Activated CD4-positive, CD25-positive, alpha-beta regulatory T cell (primary cell): ENCODE data around the gene JPT1.

ENCODE experiments used
- DNase-seq, 4 experiments: peaks; one replicate each; lab custom pipeline; 2025; lab: John Stamatoyannopoulos, UW

Gene JPT1

DNA sequence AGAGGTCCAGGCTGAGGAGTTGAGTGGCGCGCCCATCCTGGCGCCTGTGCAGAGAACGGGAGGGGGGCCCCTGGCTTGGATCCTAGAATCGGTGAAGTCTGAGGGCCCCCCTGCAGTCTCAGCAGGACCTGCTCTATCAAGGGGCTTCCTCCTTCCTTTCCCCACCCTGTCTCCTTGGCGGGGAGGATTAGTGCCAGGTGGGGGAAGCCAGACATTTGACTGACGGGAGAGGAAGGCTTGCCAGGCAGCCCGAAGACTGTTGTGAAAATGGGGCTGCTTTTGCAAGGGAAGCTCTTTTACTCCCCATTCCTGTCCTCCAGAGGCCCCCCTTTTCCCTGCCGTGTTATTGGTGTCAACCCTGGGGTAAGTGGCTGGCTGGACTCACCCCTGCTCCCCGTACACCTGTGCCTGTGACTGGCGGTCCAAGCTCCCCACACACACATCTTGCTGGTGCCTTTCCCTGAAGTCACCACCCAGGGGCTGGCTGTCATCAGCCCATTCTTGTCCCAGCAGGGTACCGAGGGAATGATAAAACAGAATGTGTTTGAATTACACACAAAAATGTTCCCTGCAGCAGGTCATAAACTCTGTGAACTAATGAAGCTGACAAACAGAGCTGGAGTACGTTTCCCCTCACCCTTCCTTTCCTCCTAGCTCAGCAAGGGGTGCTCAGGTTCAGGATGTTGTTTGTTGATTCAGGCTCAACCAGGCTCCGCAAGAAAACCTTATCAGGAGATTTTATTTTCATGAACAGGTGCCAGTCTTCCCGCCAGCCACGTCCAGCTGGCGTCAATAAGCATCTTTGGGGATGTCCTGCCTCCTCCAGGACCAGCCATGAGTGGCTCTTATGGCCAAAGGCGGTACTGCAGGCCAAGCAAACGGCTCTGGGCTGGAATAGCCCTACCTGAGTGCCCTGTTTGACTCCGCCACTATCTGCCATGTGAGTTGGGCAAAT, 48.9 kb downstream of the JPT1 start:
- DNase-seq, result no peak

GRCh38 chr17:75103601-75104554, 50.4 kb downstream of the JPT1 start:
- DNase-seq, result no peak

DNA sequence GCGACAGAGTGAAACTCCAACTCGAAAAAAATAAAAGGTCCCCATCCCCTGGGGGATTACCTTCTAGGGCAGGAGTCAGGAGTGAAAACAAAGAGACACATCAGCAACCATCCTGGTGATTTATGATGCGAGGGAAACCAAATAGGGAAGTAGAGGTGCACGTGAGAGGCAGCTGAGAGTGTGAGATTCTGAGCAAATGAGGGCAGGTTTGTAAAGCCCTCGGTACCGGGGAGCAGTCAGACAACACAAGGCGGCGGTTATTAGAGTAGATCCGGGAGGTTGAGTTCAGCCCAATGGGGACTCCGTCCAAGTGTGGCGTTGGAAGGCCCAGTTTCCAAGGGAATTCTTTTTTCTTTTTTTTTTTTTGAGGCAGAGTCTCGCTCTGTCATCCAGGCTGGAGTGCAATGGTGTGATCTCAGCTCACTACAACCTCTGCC, 51.9 kb downstream of the JPT1 start:
- no peak for DNase-seq

DNA sequence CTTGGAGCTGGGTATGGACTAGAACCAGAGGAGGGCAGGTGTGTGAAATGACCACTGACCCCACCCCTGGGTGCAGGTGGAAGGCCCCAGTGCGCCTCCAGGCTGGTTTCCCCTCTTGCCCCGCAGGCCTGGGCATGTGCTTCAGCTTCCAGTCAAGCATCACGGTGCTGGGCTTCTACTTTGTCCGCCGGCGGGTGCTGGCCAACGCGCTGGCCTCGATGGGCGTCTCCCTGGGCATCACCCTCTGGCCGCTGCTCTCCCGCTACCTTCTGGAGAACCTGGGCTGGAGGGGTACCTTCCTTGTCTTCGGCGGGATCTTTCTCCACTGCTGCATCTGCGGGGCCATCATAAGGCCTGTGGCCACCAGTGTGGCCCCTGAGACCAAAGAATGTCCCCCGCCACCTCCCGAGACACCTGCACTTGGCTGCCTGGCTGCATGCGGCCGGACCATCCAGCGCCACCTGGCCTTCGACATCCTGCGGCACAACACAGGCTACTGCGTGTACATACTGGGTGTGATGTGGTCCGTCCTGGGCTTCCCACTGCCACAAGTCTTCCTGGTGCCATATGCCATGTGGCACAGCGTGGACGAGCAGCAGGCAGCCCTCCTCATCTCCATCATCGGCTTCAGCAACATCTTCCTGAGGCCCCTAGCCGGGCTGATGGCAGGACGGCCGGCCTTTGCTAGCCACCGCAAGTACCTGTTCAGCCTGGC, 54.3 kb downstream of the JPT1 start:
- no peak for DNase-seq

GRCh38 chr17:75098861-75099260, 55.5 kb downstream of the JPT1 start:
- DNase-seq, result no peak

DNA sequence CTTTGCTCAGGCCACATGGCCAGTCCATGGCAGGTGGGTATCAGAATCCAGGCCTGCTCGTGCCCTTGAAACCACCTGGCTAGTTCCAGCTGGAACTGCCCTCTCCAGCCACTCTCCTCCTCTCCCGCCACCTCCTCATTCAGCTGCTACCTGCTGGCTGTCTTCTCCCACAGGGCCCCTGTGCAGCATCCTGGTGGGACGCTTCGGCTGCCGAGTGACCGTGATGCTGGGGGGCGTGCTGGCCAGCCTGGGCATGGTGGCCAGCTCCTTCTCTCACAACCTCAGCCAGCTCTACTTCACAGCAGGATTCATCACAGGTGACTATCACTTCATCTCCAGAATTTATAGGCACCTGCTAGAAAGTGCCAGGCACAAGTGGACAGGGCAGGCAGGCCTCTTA, 56.4 kb downstream of the JPT1 start:
- DNase-seq, result no peak

- no peak for DNase-seq
Observed at GRCh38 chr17:75096082-75096625, 58.2 kb downstream of the JPT1 start.

DNA sequence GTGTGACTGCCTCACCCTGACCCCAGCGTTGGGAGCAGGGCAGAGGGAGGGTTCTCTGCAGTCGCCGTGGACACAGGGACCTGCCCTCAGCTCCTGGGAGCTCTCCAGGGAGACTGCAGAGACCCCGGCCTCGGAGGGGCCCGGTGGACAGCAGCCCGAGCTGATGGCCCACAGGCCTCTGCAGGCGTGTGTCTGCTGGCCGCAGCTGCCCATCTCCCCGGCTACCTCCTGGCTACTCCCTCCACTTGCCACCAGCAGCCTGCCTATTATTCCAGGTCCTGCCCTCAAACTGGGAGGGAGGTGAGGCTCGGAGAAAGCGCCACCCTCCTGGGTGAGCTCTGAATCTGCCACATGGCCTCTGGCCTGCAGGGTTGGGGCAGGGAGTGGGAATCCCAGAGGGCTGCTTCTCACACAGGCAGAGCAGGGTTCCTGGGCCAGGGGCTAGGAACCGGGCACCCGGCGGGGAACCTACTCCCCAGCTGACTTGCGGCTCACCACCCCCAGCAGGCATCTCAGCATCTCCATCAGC, 59.4 kb downstream of the JPT1 start:
- DNase-seq, result no peak

DNA sequence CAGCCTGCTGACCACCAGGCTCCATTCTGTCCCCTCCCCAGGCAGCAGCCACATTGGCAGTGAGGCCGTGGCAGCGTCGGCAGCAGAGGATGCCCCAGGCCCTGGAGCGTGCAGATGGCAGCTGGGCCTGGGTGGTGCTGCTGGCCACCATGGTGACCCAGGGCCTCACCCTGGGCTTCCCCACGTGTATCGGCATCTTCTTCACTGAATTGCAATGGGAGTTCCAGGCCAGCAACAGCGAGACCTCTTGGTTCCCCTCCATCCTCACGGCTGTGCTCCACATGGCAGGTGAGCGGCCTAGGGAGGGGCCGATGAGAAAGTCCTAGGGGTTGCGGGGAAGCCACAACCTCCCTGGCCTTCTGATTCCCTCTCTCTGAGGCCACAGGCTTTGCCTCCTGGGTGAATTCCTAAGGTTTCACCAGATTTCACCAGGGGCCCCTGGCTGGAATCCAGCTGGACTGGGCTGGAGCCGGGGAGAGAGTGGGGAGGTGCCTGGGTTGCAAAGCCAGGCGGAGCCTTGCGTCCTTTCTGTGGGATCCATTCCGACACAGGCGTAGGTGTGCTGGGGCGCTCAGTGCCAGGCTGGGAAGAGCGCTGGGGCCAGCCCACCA, 60.7 kb downstream of the JPT1 start:
- no peak for DNase-seq

DNA sequence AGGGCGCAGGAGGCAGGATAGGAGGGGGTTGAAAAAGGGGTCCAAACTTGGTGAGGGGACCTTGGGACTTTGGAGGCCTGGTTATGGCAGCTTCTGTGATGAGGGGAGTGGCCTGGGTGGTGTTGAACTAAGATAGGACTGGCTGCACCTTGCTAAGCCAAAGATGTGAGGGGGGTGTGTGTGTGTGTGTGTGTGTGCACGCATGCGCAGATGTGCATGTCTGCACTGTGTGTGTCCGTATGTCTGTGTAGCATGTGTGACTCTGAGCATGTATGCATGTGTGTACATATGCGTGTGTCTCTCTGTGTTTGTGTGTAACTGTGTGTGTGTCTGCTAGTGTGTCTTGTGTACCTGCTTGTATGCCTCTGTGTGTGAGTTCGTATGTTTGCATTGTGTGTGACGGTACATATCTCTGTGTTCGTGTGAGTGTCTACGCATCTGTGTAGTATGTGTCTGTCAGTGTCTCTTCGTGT, 62.4 kb downstream of the JPT1 start:
- DNase-seq, result no peak

- DNase-seq, result no peak
Observed at GRCh38 chr17:75090871-75091854, 63.1 kb downstream of the JPT1 start.

GRCh38 chr17:75088465-75089417, 65.6 kb downstream of the JPT1 start:
- DNase-seq, result no peak

DNA sequence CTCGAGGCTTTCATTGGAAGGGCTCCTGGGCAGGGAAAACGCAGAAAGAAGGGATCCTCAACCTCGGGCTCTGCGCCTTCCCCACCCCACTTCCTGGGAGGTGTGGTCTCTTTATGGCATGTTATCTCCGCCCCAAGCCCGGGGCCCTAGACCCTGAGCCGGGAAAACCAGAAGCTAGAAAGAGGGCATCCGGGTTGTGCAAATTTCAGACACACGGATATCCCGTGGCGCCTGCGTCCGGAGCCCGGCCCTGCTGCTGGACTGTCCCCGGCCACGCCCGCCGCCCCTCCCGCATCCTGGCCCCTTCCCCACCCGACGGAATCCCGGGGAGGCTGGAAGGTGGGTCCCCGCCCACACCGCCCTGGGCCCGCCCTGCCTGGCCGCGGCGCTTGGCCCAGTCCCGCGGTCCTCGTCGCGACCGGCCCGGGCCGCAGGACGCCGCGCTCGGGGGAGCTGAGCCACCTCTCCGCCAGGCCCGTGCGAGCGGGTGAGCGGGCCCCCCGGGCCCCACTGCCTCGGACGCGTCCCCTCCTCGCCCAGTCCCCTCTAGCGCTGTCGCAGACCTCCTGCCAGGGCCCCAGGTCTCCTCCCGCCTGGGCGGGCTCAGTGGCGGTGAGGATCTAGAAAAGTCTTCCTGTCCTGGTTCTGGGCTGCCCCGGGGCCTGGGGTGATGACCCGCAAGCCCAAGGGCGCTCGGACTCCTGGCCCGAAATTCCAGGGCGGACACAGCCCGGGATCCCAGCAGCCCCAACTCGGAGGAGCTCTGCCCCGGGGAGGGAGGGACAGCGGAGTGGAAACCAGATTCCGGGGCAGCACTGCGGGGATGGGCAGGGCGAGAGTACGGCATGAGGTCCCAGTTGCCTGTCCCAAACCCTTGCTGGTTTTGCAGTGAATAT, 66.5 kb downstream of the JPT1 start, which contains the start of gene SLC16A5:
SLC16A5 (plus strand) TSS at position 397 of the 896 bp plus-strand sequence. CDS start 5,683 bp downstream, outside the sequence.
- peak in 1 of 4 experiments; percentile 45 for DNase-seq

DNA sequence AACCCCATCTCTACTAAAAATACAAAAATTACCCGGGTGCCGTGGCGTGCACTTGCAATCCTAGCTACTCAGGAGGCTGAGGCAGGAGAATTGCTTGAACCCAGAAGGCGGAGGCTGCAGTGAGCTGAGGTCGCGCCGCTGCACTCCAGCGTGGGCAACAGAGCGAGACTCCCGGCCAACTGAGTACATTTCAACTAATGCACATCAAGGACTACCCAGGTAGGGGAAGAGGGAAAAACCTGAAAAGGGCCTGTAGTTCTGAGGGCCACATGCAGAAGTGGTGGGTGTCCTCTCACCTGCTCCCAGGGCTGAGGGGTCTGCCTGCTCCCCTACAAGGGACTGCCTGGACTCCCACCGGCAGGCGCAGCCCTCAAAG, 67.1 kb downstream of the JPT1 start:
- no peak for DNase-seq

DNA sequence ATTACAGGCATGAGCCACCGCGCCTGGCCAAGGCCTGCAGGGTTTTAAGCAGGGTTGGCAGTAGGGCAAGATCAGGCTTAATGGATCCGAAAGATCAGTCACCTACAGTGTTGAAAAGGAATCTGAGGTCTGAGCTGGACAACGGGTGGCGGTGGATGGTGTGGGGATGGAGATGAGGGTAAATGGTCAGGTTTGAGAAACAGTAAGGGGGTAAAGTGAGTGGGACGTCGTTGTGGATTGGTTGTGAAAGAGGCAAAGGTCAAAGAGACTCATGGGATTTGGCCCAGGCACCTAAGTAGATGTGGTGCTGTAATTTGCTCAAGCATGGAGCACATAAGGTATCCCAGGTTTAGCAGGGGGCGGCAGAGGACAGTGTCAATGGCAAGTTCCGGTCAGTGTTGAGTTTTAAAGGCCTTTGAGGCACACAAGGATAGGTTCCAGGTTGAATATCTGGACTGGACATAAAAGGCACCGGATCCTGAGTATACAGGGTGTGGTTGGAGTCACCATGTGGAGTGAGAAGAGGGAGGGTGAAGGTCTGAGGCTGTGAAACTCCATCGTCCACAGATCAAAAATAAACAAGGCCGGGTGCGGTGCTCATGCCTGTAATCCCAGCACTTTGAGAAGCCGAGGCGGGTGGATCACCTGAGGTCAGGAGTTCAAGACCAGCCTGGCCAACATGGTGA, 67.7 kb downstream of the JPT1 start:
- no peak for DNase-seq
